Activated CD8-positive, alpha-beta memory T cell treated with anti-CD3 and anti-CD28 coated beads, Interleukin-2, amount 50 U/mL, for 4 hours (primary cell): ENCODE measurements around the gene RNF114.

ENCODE experiments used
- DNase-seq: peaks from one replicate; pipeline ENCODE4 v3.0.0-alpha.2; 2020

The RNF114 gene

DNA sequence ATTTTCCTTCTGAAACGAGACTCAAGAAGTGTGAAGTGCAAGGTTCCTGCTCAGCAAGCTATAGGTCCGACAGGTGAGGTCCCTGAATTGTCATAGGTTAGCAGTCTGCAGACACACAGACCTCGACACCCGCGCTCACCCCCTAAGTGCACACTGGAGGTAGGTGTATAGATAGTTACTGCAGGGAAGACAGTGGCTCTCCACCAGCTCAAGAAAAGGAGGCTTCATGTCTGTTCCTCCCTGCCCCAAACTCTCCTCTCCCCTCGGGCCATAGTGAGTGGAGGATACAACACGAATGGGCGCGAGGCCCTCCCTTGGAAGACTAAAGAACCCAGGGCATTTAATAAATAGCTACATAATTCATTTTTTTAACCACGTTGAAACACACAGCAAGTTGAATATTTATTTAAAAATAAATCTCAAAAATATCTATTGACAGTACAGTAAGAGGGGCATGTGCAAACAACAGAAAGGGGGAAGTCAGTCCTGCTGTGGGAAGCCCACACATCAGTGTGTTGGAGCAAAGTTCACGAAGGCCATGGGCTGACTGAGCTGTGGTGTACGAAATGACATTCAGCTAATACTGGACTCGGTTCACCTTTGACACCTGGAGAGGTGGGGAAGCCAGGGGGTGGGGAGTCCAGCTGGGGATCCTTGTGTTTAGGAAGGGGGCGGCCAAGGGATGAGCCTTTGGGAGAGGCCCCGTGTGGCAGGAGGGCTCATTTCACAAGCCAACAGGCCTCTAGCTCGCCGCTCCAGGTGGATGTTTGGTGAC is 31.6 kb upstream of the RNF114 start:
- no peak for DNase-seq

DNA sequence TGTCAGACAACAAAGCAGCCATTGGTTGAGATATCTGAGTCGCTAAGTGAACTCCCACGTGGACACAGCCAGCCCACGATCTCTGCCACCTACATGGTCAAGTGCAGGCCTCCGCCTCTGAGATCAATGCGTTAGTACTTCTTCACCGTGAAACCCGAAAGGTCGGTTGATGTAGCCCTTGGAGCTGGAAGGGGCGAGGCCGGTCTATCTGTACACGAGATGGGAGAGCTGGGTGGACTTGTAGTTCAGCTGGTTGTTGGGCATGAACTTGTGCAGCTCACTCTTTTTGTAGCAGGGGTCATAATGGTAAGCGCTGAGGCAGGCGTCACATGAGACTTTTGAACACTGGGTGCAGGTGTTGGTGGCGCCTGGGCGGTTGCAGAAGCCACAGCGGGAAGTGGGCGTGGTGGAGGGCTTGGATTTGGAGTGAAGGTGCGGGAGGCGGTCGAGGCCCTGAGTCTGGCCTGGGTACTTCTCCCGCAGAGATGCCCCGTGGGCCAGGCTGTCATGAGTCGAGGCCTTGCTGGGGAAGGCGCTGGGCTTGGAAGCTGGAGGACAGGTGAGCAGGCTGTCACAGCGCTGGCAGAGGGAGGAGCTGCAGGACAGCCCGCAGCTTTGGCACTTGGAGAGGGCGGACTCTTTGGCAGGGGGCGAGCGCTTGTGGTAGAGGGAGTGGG is 30.6 kb upstream of the RNF114 start:
- no peak for DNase-seq

DNA sequence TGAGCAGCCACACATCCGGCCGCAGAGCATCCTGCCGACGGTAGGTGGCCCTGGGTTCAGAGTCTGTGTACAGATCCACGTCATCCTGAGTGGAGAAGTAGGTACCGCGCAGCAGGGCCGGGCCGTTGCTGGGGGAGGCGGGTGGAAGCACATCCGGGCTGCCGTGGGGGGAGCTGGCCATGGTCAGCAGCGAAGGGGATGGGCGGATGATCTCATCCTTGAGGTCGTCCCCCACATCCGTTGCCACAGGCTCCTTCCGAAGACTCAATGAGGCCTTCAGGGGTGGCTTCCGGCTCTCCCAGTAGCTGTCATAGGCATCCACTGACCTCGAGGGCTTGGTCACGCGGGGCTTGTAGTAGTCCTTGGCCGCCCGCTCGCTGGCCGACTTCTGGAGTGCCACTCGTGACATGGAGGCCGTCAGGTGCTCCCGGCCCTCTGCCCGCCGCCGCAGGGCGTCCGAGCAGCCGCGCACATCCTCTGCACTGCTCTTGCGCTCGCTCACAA is 30.0 kb upstream of the RNF114 start:
- DNase-seq = no peak

DNA sequence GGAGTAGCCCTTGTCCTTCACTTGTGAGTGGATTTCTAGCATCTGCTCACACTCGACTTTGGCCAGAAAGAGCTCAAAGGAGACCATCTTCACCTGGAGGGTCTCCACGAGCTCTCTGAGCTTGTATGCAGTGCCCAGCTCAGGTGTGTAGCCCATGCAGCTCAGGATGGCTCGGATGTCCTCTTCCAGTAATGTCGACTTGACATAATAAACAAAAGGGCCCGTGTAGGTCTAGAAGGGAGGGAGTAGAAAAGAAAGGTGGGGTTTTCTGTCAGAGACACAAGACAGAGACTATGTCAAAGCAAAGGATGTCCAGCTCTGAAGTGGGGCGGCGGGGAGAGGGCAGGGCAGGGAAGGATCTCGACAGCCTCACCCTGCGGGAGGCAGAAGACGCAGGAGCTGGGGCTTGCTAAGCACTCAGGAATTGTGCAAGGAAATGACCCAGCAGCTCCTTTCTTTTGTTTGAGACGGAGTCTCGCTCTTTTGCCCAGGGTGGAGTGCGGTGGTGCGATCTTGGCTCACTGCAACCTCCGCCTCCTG is 29.5 kb upstream of the RNF114 start:
- DNase-seq = no peak

DNA sequence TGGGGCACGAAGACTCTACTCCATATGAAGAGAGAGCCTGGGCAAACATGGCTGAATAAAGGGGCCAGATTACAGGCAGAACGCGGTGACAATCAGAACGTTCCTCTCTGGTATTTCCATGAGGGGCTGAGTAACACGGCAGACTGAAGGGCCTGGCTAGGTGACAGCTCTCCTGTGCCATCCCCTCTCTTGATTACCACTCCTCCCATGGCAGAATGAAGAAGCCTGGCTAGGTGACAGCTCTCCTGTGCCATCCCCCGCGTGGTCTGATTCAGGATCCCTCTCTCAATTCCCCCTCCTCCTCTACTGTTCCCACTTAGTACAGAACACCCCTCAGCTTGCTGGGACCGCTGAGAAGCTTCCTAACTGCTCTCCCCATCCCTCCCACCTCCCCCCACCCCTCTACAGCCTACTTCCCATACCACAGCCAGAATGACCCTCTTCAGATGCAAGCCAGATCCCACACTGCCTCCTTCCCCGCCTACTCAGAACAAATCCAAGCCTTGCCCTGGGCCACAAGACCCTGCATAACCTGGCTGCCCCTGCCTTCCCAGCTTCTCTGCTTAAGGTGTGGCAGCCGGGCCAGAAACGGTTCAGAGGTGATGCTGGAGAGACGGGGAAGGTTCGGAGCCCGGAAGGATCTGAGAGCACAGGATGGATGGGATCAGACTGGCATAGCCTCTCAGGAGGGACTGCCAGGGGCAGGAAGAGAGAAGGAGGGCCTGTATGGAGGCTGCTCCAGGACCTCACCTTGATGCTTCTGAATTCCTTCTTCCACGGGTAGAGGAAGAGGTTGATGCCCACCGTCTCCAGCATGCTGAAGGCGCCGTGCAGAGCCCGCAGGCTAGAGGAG is 28.6 kb upstream of the RNF114 start:
- no peak for DNase-seq

DNA sequence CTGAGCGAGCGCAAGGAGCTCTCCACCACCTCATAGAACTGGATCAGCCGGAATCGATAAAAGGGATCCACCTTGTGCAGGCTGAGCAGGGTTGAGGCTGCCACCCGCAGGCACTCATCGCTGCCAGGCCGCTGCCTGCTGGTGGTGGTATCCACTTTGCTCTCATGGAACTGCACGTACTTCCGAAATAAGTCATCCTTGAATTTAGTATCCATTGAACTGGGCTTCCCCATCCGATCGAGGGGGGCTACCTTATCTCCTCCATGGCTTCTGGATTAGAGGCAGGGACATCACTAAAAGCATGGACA is 28.0 kb upstream of the RNF114 start:
- DNase-seq = no peak

DNA sequence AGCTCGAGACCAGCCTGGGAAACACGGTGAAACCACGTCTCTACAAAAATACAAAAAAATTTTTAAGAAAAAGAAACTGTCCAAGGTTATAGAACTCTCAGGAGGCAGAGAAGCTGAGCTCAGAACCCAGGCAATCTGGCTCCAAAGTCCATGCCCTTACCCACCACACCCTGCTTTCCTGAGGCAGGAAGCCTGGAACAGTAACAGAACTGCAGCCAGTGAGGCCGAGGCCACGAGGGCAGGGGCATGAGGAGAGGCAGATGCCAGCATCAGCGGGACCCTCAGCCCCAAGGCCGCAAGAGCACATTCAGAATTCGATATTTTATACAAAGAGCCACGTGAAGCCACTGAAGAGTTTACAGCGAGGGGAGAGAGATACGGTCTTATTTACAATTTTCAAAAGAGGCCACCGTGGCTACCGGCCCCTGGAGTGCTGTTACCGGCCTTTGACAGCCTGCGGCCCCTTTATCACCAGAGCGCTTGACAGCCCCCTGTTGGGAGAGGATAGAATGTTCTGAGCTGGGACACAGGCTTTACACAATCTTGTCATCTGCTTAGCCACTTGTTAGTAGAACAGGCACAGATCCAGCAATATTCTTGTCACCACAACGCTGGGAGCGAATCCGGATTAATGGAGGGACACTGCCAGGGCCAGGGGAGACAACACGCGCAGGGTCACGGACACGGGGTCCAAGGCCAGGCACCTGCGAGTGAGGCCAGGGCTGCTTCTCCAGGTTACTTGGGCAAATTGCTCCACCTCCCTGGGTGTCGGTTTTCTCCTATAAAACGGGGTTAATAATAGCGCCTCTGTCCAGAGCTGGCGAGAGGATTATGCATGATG is 26.5 kb upstream of the RNF114 start:
- DNase-seq = no peak

DNA sequence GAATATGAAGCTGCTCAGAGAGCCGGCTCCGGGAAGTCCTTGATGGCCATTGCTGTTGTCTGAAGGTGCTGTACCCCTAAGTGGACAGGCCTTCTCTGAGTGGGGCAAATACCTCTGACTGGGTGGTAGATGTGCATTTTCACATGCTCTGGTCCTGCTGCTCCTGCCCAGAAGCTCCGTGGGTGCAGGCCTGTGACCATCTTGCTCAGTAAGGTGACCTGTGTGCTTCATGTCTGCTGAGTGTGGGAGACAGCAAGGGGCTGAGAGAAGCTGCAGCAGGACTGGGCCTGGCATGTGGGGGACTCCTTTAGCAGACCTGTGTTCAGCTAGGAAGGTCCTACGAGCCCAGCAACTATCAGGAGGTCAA is 25.9 kb upstream of the RNF114 start:
- DNase-seq = no peak

DNA sequence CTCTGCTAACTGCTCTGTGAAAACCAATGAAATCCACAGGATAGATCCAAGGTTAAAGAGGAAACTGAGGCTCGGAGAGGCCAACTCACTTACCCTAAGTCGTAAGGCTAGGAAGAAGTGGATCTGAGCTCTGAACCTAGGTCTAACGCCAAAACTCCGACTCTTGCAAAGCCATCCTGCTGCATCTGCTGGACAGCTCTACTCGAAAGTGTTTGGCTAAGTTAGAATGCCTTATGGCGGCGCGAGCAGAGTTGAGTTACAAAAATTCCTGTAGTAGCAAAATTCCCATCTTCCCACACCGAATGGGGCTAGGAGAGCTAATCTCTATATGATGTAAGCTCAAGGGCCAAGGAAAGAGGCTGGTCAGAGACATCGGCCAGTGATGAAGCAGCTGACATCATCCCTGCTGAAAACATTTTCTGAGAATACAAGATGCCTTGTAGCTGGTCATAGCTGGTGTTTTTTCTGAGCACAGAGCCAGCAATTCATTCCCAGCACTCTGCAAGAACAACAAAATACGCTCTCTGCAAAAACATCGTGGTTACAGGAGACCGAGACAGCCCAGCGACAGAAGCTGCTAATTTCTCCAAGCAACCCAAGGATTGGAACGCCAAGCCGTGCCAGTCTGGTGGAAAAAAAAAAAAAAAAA is 22.7 kb upstream of the RNF114 start:
- no peak for DNase-seq

DNA sequence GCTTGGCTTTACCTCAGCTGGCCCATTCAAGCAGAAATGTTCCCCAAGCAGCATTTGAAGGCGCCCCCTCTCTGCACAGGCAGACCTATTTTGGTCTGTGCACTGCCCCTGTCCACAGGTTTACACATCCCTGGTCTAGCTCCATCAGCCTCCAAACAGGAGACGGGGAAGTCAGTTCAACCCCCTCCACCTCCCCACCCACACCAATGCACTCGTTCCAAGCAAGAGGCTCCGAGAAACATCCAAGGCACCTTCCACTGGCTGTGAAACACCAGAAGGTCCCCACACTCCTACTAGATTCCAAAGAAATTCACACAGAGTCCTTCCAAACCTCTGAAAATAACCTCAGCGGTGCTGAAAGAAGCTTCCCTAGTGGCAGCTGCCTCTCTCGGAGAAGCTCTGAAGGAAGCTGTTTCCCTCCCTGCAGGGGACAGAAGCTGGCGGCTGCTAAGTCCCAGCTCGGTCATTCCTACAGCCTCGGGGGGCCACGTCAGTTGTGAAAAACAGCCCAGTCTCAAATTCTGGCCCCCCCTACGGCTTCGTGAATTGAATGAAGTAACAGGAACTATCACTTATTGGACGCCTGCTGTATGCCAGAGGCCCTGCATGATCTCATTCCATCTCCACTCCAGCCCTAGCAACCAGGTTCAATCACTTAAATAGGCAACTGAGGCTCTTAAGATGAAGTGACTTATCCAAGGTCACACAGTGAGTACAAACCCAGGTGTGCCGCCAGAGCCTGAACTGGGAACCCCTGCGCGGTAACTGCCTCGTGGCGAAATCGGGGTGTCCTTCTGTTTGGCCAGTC is 21.7 kb upstream of the RNF114 start:
- DNase-seq = no peak

DNA sequence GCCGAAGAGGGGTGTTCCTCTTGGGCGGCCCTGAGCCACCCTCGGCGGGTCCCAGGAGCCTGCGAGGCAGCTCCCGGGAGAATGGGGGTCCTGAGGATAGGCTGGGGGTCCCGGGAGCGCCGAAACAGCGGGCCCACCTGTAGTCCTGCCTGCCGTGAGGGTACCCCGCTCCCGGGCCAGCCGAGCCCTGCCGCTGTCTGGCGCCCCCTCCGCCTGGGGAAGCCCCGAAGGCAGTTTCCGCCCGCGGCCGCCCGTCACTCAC is 21.1 kb upstream of the RNF114 start:
- DNase-seq = no peak

DNA sequence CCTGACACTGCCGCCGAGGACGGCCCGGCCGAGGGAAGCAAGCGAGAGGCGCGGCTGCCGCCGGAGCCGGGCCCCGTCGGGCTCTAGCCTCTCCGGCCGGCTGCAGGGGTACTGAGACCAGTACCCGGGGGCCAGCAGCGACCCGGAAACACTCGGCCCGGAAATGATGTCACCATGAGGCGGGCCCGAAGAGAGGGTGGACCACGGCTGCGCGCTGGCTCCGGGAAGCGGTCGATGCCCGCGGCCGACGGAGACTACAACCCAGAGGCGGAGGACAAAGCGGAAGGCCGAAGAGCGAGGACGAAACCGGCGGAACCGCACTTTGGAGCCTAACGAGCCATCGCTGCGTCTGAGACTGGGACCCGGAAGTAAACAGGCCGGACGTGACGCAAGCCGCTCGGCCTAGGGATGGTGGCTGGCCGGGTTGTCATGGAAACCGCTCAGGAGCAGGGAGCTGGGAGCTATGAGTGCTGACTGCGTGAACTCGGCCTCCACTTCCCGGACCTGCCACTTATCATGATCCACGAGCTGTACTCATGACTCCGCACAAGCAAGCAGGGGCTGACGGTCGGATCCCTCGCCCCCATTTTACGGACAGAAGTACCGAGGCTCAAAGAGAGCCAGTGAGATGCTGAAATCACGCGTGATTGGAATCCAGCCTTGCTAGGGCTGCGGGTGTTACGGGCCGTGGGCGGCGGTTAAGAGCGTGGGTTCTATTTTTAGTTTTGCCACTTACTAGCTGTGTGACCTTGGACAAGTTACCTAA is 20.6 kb upstream of the RNF114 start, which contains the start of gene SPATA2:
SPATA2 (minus strand) TSS at position 150 of the 766 bp plus-strand sequence. CDS start 7,039 bp downstream, outside the sequence.
- DNase-seq = peak; percentile 92

DNA sequence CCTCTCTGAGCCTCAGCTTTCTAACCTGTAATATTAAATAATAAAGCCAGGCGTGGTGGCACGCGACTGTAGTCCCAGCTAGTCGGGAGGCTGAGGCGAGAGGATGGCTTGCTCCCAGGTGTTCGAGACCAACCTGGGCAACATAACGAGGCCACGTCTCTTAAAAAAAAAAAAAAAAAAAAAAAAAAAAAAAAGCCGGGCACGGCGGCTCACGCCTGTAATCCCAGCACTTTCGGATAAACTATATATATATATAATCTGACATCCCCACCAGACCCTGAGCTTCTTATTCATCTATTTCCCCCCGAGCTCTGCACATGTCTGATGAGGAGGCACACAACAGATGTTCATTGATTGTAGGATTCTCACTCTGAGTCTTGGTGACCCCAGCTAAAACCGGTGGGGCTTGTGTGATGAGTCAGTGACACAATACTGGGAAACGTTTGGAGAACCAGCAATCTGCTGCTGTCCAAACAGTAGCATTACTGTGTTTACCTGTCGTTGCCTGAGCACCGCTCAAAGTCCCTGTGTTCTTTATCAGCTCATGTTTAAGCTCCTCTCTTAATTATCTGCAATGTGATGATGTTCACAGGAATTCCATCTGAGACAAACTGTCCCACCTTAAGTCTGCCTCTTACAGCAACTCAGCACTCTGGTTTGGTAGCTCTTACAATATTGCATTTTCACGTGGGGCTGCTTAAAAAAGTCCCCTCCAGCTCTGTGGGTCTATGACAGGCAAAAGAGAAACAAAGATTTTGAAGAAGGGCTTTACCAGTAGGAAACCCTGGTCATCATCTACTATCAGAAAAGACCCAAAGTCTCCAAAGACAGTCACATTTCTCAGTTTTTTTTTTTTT is 19.8 kb upstream of the RNF114 start:
- no peak for DNase-seq

DNA sequence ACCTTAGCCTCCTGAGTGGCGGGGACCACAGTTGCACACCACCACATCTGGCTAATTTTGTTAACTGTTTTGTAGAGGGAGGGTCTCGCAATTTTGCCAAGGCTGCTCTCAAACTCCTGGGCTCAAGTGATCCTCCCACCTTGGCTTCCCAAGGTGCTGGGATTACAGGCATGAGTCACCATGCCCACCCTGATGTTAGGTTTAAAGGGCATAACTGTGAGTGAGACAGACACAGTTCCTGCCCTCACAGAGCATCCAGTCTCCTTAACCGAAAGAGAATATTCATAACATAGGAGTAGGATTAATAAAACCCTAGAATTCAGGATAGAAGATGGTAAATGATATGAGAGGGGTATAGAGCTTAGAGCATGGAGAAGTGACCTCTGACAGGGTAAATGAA is 17.8 kb upstream of the RNF114 start:
- no peak for DNase-seq

DNA sequence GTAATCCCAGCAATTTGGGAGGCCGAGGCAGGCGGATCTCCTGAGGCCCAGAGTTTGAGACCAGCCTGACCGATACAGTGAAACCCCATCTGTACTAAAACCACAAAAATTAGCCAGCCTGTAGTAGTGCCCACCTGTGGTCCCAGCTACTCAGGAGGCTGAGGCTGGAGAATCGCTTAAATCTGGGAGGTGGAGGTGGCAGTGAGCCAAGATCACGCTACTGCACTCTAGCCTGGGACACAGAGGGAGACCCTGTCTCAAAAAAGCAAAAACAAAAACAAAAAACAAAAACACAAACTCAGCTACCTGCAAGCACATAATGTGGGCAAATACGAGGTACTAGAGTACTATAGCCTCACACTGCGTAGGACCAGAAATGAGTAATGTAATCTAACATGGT is 17.2 kb upstream of the RNF114 start:
- DNase-seq = no peak

DNA sequence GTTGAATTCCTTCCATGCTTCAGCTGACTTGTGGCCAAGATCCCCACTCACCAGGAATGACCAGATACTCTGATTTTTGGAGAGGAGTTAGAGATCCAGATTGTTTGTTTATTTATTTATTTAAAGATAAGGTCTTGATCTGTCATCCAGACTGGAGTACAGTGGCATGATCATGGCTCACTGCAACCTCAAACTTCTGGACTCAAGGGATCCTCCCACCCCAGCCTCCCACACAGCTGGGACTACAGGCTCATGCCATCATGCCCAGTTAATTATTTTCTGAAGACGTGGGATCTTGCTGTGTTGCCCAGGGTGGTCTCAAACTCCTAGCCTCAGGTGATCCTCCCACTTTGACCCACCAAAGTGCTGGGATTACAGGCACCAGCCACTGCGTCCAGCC is 16.7 kb upstream of the RNF114 start:
- DNase-seq = no peak

DNA sequence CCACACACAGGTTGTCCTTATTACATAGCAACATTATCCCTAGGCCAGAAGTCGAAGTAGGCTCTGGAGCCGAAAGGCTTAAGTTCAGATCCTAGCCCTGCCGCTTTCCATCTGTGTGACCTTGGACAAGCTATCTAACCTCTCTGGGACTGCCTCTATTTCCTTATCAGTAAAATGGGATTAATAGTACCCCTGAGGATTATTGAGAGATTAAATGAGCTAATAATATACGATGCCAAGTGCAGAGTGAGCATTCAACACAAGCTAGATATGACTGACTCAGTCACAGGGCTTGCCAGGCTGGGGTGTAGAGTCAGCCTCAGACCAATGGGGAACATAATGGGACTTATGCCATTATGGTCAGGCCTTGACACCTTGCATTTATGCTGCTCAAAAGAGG is 11.9 kb upstream of the RNF114 start:
- DNase-seq = no peak

DNA sequence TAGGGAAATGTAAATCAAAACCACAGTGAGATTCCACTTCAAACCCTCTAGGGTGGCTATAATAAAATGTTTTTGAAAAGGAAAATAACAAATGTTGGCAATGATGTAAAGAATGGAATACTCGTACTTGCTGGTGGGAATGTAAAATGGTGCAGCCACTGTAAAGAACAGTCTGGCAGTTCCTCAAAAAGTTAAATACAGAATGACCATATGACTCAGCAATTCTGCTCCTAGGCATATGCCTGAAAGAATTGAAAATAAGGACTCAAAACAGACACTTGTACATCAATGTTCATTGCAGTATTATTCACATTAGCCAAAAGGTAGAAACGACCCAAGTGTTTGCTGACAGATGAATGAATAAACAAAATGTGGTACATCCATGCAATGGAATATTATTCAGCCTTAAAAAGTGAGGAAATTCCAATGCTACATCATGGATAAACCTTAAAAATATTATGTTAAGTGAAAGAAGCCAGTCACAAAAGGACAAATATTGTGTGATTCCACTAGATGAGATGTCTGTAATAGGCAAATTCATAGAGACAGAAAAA is 10.2 kb upstream of the RNF114 start:
- DNase-seq = no peak
